T-helper 2 cell (primary cell): Measurements from ENCODE around the gene EIF5A.

ENCODE experiments used
- DNase-seq, 5 experiments: peaks; one replicate each; pipeline versions ENCODE4 v3.0.0 to v3.0.0-alpha.2; 2012 to 2022
- total RNA-seq, 2 donors: gene quantifications; one replicate each; lab custom pipeline; 2026; lab: John Stamatoyannopoulos, UW

The EIF5A gene
- total RNA-seq: 190 to 224 reads per million in 2 donors

- peak; percentile 100 for DNase-seq
Measured at GRCh38 chr17:7306911-7307685, at the start of gene EIF5A. Gene EIF5A, plus strand, starts transcription at chr17:7307628. Its CDS starts 2,008 bp downstream, at chr17:7309636.

GRCh38 chr17:7258731-7259554, 48.5 kb upstream of the EIF5A start:
- no peak for DNase-seq

- DNase-seq: no peak
Measured at GRCh38 chr17:7259555-7259889, 47.9 kb upstream of the EIF5A start.

GRCh38 chr17:7260151-7260550, 47.3 kb upstream of the EIF5A start:
- DNase-seq: no peak

GRCh38 chr17:7260651-7261378, 46.6 kb upstream of the EIF5A start:
- DNase-seq: peak in 2 of 5 experiments; percentile 23 to 30

GRCh38 chr17:7261379-7262191, 45.8 kb upstream of the EIF5A start:
- DNase-seq: peak in 3 of 5 experiments; percentile 10 to 48 (median 22)

- no peak for DNase-seq
Measured at GRCh38 chr17:7262192-7262934, 45.1 kb upstream of the EIF5A start, which contains the start of gene CLDN7. Gene CLDN7, minus strand, starts transcription at chr17:7262478. Its CDS starts 435 bp downstream, at chr17:7262043.

- no peak for DNase-seq
Measured at GRCh38 chr17:7262935-7263800, 44.3 kb upstream of the EIF5A start.

GRCh38 chr17:7263801-7264078, 43.7 kb upstream of the EIF5A start:
- DNase-seq: no peak

- DNase-seq: no peak
Measured at GRCh38 chr17:7266784-7267183, 40.6 kb upstream of the EIF5A start.

- DNase-seq: no peak
Measured at GRCh38 chr17:7279448-7279847, 28.0 kb upstream of the EIF5A start.

- peak; percentile 67 to 81 (median 78) for DNase-seq
Measured at GRCh38 chr17:7280519-7281073, 26.8 kb upstream of the EIF5A start.

- DNase-seq: peak; percentile 61 to 86 (median 78)
Measured at GRCh38 chr17:7281074-7281952, 26.1 kb upstream of the EIF5A start, which contains the start of gene SLC2A4. Gene SLC2A4, plus strand, starts transcription at chr17:7281718. Its CDS starts 217 bp downstream, at chr17:7281935.

GRCh38 chr17:7281953-7282751, 25.3 kb upstream of the EIF5A start:
- DNase-seq: no peak

GRCh38 chr17:7282752-7283321, 24.6 kb upstream of the EIF5A start:
- no peak for DNase-seq

GRCh38 chr17:7283471-7284216, 23.8 kb upstream of the EIF5A start:
- no peak for DNase-seq

GRCh38 chr17:7284911-7285310, 22.5 kb upstream of the EIF5A start:
- no peak for DNase-seq
